Activated CD8-positive, alpha-beta T cell treated with anti-CD3 and anti-CD28 coated beads for 36 hours (primary cell): ENCODE results near the gene DNAH11. TPM values are rescaled to one million over a fixed set of nuclear protein-coding genes. Genes with fewer than 3 reads are reported as not detected.
A peak's percentile ranks its signal among the peaks of the same experiment; 100 is the strongest.

Experiments used
- ATAC-seq: fragments of 200-7000 bp; cut with Tn5 transposase; one replicate; pipeline ENCODE4 v1.10.0; 2021; ENCODE audit warnings: mild to moderate bottlenecking, moderate library complexity
- CTCF ChIA-PET: fragments of 350-600 bp; sonication (Branson Sonifier 250); formaldehyde crosslinking; loops from one replicate; lab custom pipeline; 2021; ENCODE audit warnings: antibody characterized with exemption; lab: Charles Lee
- POLR2A ChIA-PET: fragments of 350-600 bp; sonication (Branson Sonifier 250); formaldehyde crosslinking; loops from one replicate; lab custom pipeline; 2021; ENCODE audit warnings: antibody characterized with exemption; lab: Charles Lee
- DNase-seq: peaks from one replicate; pipeline ENCODE4 v3.0.0-alpha.2; 2020
- H3K27ac Mint-ChIP-seq: one replicate; pipeline ENCODE4 v1.8.0; 2021; ENCODE audit warnings: mild to moderate bottlenecking, mixed read lengths
- H3K27me3 Mint-ChIP-seq: one replicate; pipeline ENCODE4 v1.8.0; 2021; ENCODE audit warnings: mixed read lengths
- H3K36me3 Mint-ChIP-seq: one replicate; pipeline ENCODE4 v1.8.0; 2021; ENCODE audit warnings: low read depth, mixed read lengths
- H3K4me1 Mint-ChIP-seq: one replicate; pipeline ENCODE4 v1.8.0; 2021; ENCODE audit warnings: low read depth, mixed read lengths
- H3K4me3 Mint-ChIP-seq: one replicate; pipeline ENCODE4 v1.8.0; 2021; ENCODE audit warnings: mild to moderate bottlenecking, moderate library complexity, mixed read lengths
- H3K9me3 Mint-ChIP-seq: one replicate; pipeline ENCODE4 v1.8.0; 2021; ENCODE audit warnings: mixed read lengths
- intact Hi-C: fragments of 100-400 bp; cut with micrococcal nuclease; formaldehyde crosslinking; loops from one replicate; pipeline ENCODE4 v1.10.0; 2022
- total RNA-seq, 2 experiments: library from RNA; stranded (reverse); gene quantifications; one replicate each; pipeline ENCODE4 v1.2.3, GENCODE V29; 2021
- TF ChIP-seq, protein P1 (sequence below): fragments of 200-600 bp; IDR thresholded peaks from one replicate; pipeline ENCODE4 v1.8.0; 2022; ENCODE audit warnings: antibody characterized with exemption, mild to moderate bottlenecking

The DNAH11 gene
- total RNA-seq, 2 experiments from 2014 or later, result 2.3 to 2.7 TPM

GRCh38 chr7:21898265-21898930, 355.6 kb downstream of the DNAH11 start:
- Mint-ChIP-seq H3K4me1 (peaks cover 18% of the 10 kb centered on the region), H3K9me3 (peaks cover 4% of the 10 kb centered on the region), H3K4me3 (peak overlapping the region; percentile 62), H3K27ac (peak overlapping the region; percentile 94), H3K36me3 (peaks cover 69% of the 10 kb centered on the region), H3K27me3 (no peaks in the 10 kb centered on the region)
- TF ChIP-seq, protein P1, sequence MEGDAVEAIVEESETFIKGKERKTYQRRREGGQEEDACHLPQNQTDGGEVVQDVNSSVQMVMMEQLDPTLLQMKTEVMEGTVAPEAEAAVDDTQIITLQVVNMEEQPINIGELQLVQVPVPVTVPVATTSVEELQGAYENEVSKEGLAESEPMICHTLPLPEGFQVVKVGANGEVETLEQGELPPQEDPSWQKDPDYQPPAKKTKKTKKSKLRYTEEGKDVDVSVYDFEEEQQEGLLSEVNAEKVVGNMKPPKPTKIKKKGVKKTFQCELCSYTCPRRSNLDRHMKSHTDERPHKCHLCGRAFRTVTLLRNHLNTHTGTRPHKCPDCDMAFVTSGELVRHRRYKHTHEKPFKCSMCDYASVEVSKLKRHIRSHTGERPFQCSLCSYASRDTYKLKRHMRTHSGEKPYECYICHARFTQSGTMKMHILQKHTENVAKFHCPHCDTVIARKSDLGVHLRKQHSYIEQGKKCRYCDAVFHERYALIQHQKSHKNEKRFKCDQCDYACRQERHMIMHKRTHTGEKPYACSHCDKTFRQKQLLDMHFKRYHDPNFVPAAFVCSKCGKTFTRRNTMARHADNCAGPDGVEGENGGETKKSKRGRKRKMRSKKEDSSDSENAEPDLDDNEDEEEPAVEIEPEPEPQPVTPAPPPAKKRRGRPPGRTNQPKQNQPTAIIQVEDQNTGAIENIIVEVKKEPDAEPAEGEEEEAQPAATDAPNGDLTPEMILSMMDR, result no peak
- ChIA-PET CTCF (no interaction called here), POLR2A (interaction anchor here (1.1 kb wide), 1 partner anchor 47 kb away, joined by 3 read pairs; no protein-coding TSS in a partner anchor)
- DNase-seq, result peak; percentile 15
- intact Hi-C loops, result no loop called here
- peak; percentile 72 for ATAC-seq

DNA sequence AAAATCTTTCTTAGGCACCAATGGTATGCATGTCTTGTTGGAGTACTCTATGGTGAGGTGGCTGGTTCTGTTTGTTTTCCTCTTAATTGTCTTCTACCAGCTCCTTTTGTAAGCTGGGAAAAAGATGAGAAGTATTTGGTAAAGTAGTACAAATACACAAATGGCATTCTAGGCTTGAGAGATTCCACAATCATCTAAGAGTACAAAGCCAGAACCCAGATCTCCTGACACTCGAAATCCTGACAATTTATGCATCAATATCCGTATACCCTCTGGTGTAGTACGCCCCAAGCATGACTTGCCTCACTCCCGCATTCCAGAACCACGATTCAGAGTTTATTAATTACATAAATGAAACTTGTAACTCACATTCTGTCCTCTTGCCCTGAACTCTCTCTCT, 359.4 kb downstream of the DNAH11 start:
- ChIA-PET POLR2A (no interaction called here), CTCF (no interaction called here)
- no peak overlapping the region for H3K4me3 Mint-ChIP-seq
- intact Hi-C loops, result no loop called here
- H3K27me3 Mint-ChIP-seq, result no peaks in the 10 kb centered on the region
- TF ChIP-seq, protein P1, result no peak
- DNase-seq, result no peak
- H3K27ac Mint-ChIP-seq, result no peak overlapping the region
- ATAC-seq, result no peak
- peaks cover 15% of the 10 kb centered on the region for H3K4me1 Mint-ChIP-seq
- peaks cover 70% of the 10 kb centered on the region for H3K36me3 Mint-ChIP-seq
- H3K9me3 Mint-ChIP-seq, result peaks cover 4% of the 10 kb centered on the region

DNA sequence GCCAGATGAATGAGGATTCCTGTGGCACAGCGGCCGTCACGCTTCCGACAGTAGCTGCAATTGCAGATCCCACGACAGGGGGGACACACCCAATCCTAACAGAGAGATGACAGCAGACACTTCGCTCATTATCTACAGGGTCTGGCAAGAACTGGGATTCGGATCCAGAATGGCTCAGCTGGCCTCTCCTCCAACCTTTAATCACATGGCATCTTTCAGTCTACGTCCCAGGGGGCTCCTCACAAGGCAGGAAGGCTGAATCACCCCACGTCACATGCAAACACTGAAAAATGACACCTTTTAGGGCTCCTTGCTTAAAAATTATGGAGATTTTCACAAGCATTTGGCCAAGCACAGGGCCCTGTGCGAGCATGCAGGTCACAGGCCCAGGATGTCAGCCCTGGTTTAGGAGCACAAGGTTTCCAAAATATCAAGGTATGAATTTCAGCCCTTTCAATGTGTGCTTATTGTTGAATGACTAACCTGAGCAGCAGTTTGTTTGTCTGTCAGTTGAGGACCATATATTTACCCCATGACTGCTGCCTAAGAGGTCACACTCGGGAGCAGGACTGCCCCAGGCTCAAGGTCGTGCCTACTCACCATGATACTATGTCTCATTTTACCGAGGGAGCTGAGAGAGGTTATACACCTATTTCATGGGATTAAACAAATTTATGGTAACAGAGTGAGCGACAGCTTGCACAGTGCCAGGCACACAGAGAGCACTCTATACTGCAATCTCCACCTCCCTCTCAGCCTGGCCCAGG, 360.4 kb downstream of the DNAH11 start:
- H3K27me3 Mint-ChIP-seq, result no peaks in the 10 kb centered on the region
- DNase-seq, result no peak
- ChIA-PET POLR2A (no interaction called here), CTCF (no interaction called here)
- no peak overlapping the region for H3K4me3 Mint-ChIP-seq
- H3K4me1 Mint-ChIP-seq, result peaks cover 8% of the 10 kb centered on the region
- TF ChIP-seq, protein P1, result no peak
- intact Hi-C loops, result no loop called here
- peaks cover 68% of the 10 kb centered on the region for H3K36me3 Mint-ChIP-seq
- ATAC-seq, result no peak
- peaks cover 4% of the 10 kb centered on the region for H3K9me3 Mint-ChIP-seq
- no peak overlapping the region for H3K27ac Mint-ChIP-seq

DNA sequence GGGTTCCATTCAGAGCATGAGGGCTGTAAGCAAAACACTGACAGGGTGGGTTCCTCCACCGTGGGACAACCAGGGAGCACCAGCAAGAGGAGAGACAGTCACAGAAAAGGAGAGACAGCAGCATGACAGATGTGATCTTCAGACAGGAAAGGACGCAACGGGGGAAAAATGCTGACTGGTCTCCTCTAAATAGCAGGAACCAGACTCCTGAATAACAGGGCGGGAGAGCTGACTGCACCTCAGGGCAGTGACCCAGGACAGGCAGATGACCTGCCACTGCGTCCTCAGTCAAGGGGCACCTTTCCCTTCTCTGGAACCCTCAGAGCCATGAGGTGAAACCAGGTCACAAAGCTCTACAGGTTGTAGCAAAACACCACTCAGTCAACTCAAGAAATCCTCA, 365.9 kb downstream of the DNAH11 start:
- Mint-ChIP-seq H3K36me3 (peaks cover 55% of the 10 kb centered on the region), H3K4me1 (no peaks in the 10 kb centered on the region), H3K9me3 (no peaks in the 10 kb centered on the region), H3K4me3 (no peak overlapping the region), H3K27ac (no peak overlapping the region), H3K27me3 (no peaks in the 10 kb centered on the region)
- TF ChIP-seq, protein P1, result no peak
- intact Hi-C loops, result no loop called here
- ChIA-PET CTCF (no interaction called here), POLR2A (no interaction called here)
- no peak for DNase-seq
- ATAC-seq, result no peak

DNA sequence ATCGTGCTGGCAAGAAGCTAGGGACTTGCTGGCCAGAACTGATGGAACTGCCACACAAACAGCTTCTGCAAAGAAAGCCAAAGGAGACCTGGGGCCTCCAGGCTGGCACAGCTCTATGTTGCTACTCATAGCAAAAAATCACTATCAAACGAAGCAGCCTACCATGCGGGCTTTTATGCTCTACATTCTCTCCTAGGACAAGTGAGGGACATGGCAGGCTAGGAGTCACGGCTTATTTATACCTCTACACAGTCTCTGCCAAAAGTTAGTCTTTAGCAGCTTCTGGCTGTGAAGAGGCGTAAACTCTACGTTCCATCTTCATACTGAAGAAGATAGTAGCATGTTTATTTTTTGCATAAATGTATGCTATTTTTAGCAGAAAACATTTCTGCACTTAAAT, 367.4 kb downstream of the DNAH11 start:
- Mint-ChIP-seq H3K27me3 (no peaks in the 10 kb centered on the region), H3K4me1 (no peaks in the 10 kb centered on the region), H3K27ac (no peak overlapping the region), H3K9me3 (no peaks in the 10 kb centered on the region), H3K4me3 (no peak overlapping the region), H3K36me3 (peaks cover 60% of the 10 kb centered on the region)
- CTCF ChIA-PET, result no interaction called here
- DNase-seq (no peak), ATAC-seq (no peak)
- intact Hi-C loops, result no loop called here
- POLR2A ChIA-PET, result no interaction called here
- TF ChIP-seq, protein P1, result no peak
